Trophoblast cell (in vitro differentiated cells and primary cell): ENCODE data around the gene FOXD4L1.
"Not testable (repeated sequence)": the region's sequence is repeated elsewhere in the genome, so short reads cannot be mapped to it uniquely, and the experiment has no call there.

Experiments
- DNase-seq, 2 donors: peaks; one replicate each; pipeline ENCODE4 v3.0.0-alpha.2; 2016
- H2AFZ ChIP-seq: 2 replicates; pipeline ENCODE4 v1.6.1; 2013; ENCODE audit warnings: low read length, moderate library complexity, mild to moderate bottlenecking; ENCODE audit not compliant: insufficient read depth, poor library complexity
- H2AK5ac ChIP-seq: 2 replicates; pipeline ENCODE4 v1.6.1; 2013; ENCODE audit warnings: mild to moderate bottlenecking, low read length
- H2BK120ac ChIP-seq: 2 replicates; pipeline ENCODE4 v1.6.1; 2013; ENCODE audit warnings: low read length, mild to moderate bottlenecking, moderate library complexity; ENCODE audit not compliant: insufficient read depth, poor library complexity
- H2BK12ac ChIP-seq: 2 replicates; pipeline ENCODE4 v1.6.1; 2013; ENCODE audit warnings: mild to moderate bottlenecking, low read length, moderate library complexity
- H2BK5ac ChIP-seq: 2 replicates; pipeline ENCODE4 v1.6.1; 2013; ENCODE audit warnings: low read length, low read depth, moderate library complexity, mild to moderate bottlenecking; ENCODE audit not compliant: poor library complexity
- H3K14ac ChIP-seq: 2 replicates; pipeline ENCODE4 v1.6.1; 2013; ENCODE audit warnings: mild to moderate bottlenecking, low read length
- H3K18ac ChIP-seq: 2 replicates; pipeline ENCODE4 v1.6.1; 2013; ENCODE audit warnings: mild to moderate bottlenecking, low read length
- H3K23ac ChIP-seq: 2 replicates; pipeline ENCODE4 v1.6.1; 2013; ENCODE audit warnings: low read length
- H3K27ac ChIP-seq: 2 replicates; pipeline ENCODE4 v1.5.1; 2013; ENCODE audit warnings: low read depth, mild to moderate bottlenecking, inconsistent platforms, low read length, moderate library complexity
- H3K27me3 ChIP-seq: 2 replicates; pipeline ENCODE4 v1.6.1; 2013; ENCODE audit warnings: inconsistent platforms, mild to moderate bottlenecking, low read length, moderate library complexity; ENCODE audit not compliant: insufficient read depth
- H3K36me3 ChIP-seq, 2 experiments: 1 replicate in 1 of 2; 2 replicates in 1 of 2; pipeline ENCODE4 v1.6.1; 2013; ENCODE audit warnings: low read length in 2 of 2, mild to moderate bottlenecking in 2 of 2, moderate library complexity in 1 of 2; ENCODE audit not compliant: insufficient read depth in 2 of 2, control insufficient read depth in 1 of 2
- H3K4ac ChIP-seq: 2 replicates; pipeline ENCODE4 v1.6.1; 2013; ENCODE audit warnings: low read depth, mild to moderate bottlenecking, low read length, moderate library complexity
- H3K4me1 ChIP-seq, 2 experiments: 1 replicate in 1 of 2; 2 replicates in 1 of 2; pipeline ENCODE4 v1.6.1; 2013; ENCODE audit warnings: low read length in 2 of 2, mild to moderate bottlenecking in 2 of 2, moderate library complexity in 1 of 2; ENCODE audit not compliant: insufficient read depth in 2 of 2, control insufficient read depth in 1 of 2
- H3K4me2 ChIP-seq: 2 replicates; pipeline ENCODE4 v1.6.1; 2013; ENCODE audit warnings: inconsistent platforms, mild to moderate bottlenecking, low read length, moderate library complexity
- H3K4me3 ChIP-seq: 2 replicates; pipeline ENCODE4 v1.5.1; 2013; ENCODE audit warnings: mild to moderate bottlenecking, low read depth, low read length, inconsistent platforms
- H3K79me1 ChIP-seq: one replicate; pipeline ENCODE4 v1.6.1; 2013; ENCODE audit warnings: low read length
- H3K79me2 ChIP-seq: 2 replicates; pipeline ENCODE4 v1.6.1; 2013; ENCODE audit warnings: low read length, mild to moderate bottlenecking; ENCODE audit not compliant: control insufficient read depth, insufficient read depth, poor library complexity
- H3K9ac ChIP-seq: 2 replicates; pipeline ENCODE4 v1.6.1; 2013; ENCODE audit warnings: mild to moderate bottlenecking, low read length
- H3K9me3 ChIP-seq: 2 replicates; pipeline ENCODE4 v1.6.1; 2013; ENCODE audit warnings: low read depth, mild to moderate bottlenecking, control low read depth, inconsistent platforms, low read length; ENCODE audit not compliant: insufficient read depth
- H4K12ac ChIP-seq: 2 replicates; pipeline ENCODE4 v1.6.1; 2013; ENCODE audit warnings: low read depth, mild to moderate bottlenecking, low read length, moderate library complexity
- H4K8ac ChIP-seq: 2 replicates; pipeline ENCODE4 v1.6.1; 2013; ENCODE audit warnings: low read depth, mild to moderate bottlenecking, low read length, moderate library complexity
- H4K91ac ChIP-seq: one replicate; pipeline ENCODE4 v1.6.1; 2013; ENCODE audit warnings: low read depth, mild to moderate bottlenecking, low read length, moderate library complexity
- WGBS: extraction: QIAGEN DNeasy Blood & Tissue Kit; methylation state at CpG from one replicate; pipeline ENCODE4 v1.1.7; 2013; ENCODE audit warnings: missing lambda C conversion rate; ENCODE audit not compliant: insufficient read length, insufficient coverage; ENCODE audit errors: extremely low coverage; 5-methylcytosine and 5-hydroxymethylcytosine counted together

The FOXD4L1 gene

DNA sequence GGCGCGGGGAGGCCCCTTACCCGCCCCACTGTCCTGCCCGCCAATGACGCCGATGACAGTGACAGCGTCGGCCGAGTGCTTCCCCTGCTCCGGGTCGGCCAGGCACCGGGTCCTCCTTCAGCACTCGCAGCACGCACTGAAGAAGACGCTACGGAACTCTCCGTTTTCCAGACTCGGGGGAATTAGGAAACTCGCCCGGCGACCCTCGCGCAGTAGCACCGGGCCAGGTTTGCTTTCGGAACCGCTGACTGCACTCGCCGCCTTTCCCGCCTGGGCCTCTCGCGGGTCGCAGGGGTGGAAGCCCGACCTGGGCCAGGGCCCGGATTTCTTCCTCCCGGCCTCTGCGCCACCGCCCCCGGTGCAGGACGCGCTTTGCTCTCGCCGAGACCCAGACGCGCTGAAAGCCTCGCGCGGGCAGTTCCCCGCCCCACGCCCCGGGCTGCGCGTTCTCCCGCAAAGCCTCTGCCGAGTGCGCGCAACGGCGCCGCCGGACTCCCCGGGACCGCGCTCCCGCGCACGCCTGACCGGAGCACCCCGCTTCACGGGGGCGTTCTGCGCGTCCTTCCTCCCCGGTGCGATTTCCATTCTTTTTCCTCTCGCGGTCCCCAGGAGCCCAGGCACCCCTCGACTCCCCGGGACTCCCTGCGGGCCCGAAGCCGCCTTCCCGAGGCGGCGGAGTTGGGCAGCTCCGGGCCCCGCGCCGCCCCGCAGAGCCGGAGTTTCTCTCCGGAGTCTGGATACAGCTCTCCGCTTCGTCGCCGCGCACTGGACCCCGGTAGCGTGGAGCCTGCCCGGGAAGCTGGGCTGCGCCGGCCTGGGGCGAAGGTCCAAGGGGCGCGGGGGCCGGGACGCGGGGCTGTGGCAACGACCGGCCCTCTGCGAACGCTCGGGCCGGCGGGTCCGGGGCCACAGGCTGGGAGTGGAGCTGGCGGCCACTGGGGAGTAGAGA, 4.9 kb downstream of the FOXD4L1 start:
- H3K4me3 ChIP-seq, H2BK120ac ChIP-seq, H2BK5ac ChIP-seq: not testable (repeated sequence)

DNA sequence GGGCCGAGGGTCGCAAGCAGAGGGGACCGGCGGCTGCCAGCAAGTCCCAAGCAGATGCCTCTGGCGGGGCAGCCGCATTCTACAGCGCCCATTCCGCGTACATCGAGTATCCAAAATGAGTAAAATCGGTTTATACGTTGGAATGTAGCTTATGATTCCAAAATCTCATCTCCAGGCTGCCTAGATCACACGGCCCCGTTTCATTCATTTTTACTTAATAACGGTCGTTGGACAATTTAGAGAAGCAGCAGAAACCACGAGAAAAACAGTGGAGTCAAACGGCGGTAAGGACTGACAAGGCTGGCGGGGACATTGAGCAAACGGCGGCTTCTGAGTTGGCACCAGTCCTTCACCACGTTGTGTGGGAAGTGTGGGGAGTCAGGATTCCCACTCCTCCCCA, 5.6 kb downstream of the FOXD4L1 start:
- H3K36me3 ChIP-seq, H2AFZ ChIP-seq, H3K23ac ChIP-seq, H2AK5ac ChIP-seq, H3K9me3 ChIP-seq, H3K14ac ChIP-seq, H4K91ac ChIP-seq, H3K79me2 ChIP-seq, H3K18ac ChIP-seq, H3K4me1 ChIP-seq, H2BK120ac ChIP-seq, H2BK5ac ChIP-seq, H3K79me1 ChIP-seq, H3K4me3 ChIP-seq, H2BK12ac ChIP-seq, H3K27ac ChIP-seq, H3K4me2 ChIP-seq, H4K8ac ChIP-seq, H3K4ac ChIP-seq, H3K9ac ChIP-seq, H4K12ac ChIP-seq: not testable (repeated sequence)
- H3K27me3 ChIP-seq: peaks cover 19% of the 10 kb centered on the region
- peak in 1 of 2 donors; percentile 4 for DNase-seq
- WGBS: no CpG with 5 or more reads among the region's 23 CpGs

More for the DNA sequence above, 4.9 kb downstream of the FOXD4L1 start:
- H3K9ac ChIP-seq, H3K14ac ChIP-seq, H3K4me1 ChIP-seq, H4K12ac ChIP-seq, H3K36me3 ChIP-seq, H3K4ac ChIP-seq, H3K27ac ChIP-seq, H3K23ac ChIP-seq, H4K91ac ChIP-seq, H2AFZ ChIP-seq, H3K9me3 ChIP-seq, H3K79me1 ChIP-seq, H2BK12ac ChIP-seq, H4K8ac ChIP-seq, H2AK5ac ChIP-seq, H3K79me2 ChIP-seq, H3K18ac ChIP-seq: not testable (repeated sequence)
- H3K27me3 ChIP-seq: peaks cover 19% of the 10 kb centered on the region
- peak; percentile 4 to 55 for DNase-seq
- peak overlapping the region; percentile 74 for H3K4me2 ChIP-seq
- no CpG with 5 or more reads among the region's 116 CpGs for WGBS

DNA sequence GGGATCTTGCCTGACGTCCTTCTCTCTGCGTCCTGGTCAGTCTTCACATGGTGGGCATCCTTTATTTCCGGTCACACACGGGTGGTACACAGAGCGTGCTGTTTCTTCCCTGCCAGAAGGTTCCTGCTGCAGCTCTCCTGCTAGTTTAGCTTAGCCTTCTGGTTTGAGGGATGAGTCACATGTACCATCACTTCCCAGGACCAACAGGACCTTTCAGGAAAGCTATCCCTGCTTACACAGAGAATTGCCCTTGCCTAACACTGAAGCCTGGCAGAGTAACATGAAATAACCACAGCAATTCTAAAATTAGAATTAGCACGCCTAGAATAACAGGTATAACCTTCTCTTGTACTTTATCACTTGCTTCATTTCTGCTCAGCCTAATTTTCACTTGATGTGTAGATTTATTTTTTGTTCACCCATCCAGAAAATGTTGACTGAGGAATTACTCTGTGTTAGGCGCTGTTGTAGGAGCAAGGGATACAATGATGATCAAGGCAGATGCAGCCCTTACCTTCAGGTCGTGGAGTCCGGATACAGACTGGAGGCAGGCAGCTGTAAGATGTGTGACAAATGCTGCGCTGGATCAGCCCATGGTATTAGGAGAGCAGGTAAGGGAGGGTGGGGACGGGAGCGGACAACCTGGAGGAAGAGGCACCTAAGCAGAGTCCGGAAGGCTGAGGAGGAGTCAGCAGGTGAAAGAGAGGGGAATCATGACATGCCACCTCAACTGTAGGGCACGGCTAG, 9.1 kb downstream of the FOXD4L1 start:
- peaks cover 13% of the 10 kb centered on the region for H3K27me3 ChIP-seq
- H2AFZ ChIP-seq, H3K4ac ChIP-seq, H4K8ac ChIP-seq, H3K9ac ChIP-seq, H3K4me3 ChIP-seq, H3K14ac ChIP-seq, H3K23ac ChIP-seq, H2BK5ac ChIP-seq, H3K9me3 ChIP-seq, H3K4me1 ChIP-seq, H3K79me1 ChIP-seq, H4K12ac ChIP-seq, H2BK12ac ChIP-seq, H4K91ac ChIP-seq, DNase-seq, H3K79me2 ChIP-seq, H2BK120ac ChIP-seq, H3K18ac ChIP-seq, H3K27ac ChIP-seq, H2AK5ac ChIP-seq, H3K4me2 ChIP-seq, H3K36me3 ChIP-seq: not testable (repeated sequence)
- WGBS: no CpG with 5 or more reads among the region's 14 CpGs

DNA sequence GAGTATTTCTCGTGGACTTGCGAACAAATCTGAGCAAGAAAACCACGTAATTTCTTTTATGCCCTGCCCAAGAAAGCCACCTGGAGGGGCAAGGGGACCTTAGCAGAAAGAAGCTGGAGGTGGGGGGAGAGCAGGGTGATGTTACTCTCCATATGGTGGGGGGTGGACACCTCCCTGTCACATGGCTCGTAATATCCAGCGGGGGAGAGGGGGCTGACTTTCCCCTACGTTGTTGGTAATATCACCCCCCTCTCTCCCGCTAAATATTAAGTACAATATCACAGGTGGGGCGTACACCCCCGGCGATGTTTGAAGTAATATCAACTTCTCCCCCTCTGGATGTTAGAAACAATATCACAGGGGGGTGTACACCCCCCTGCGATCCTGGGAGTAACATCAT, 9.7 kb downstream of the FOXD4L1 start:
- no CpG with 5 or more reads among the region's 11 CpGs for WGBS
- H3K18ac ChIP-seq, H3K14ac ChIP-seq: not testable (repeated sequence)

More for the DNA sequence above, 9.7 kb downstream of the FOXD4L1 start:
- DNase-seq, H2BK5ac ChIP-seq, H2BK120ac ChIP-seq, H3K4me3 ChIP-seq, H3K27me3 ChIP-seq, H4K8ac ChIP-seq, H2BK12ac ChIP-seq, H3K4ac ChIP-seq, H2AFZ ChIP-seq, H4K12ac ChIP-seq, H3K9me3 ChIP-seq, H3K36me3 ChIP-seq, H3K79me1 ChIP-seq, H3K79me2 ChIP-seq, H3K9ac ChIP-seq, H2AK5ac ChIP-seq, H3K4me2 ChIP-seq, H3K4me1 ChIP-seq, H3K23ac ChIP-seq, H4K91ac ChIP-seq, H3K27ac ChIP-seq: not testable (repeated sequence)
